ENCODE results near the gene FES.

GRCh38 chr15:90837094-90837493 is 47.2 kb upstream of the FES start:
- TF ChIP-seq CTCF (CRISPR knock-in tag; IDR thresholded peaks at IDR 0.05) (no peak), HNF4A (CRISPR knock-in tag; IDR thresholded peaks at IDR 0.05) (no peak), EP300 (IDR thresholded peaks at IDR 0.05; ENCODE audit: low read depth in 2 of 2, low read length in 2 of 2) (no peak), EP300 (CRISPR knock-in tag; IDR thresholded peaks at IDR 0.05; ENCODE audit: borderline replicate concordance) (no peak), MAFK (conservative IDR thresholded peaks at IDR 0.05 in 1 of 2, IDR thresholded peaks at IDR 0.05 in 1 of 2; ENCODE audit: low read length in 2 of 2) (no peak), CBX1 (IDR thresholded peaks at IDR 0.05; ENCODE audit: low read depth) (no peak), ZKSCAN1 (IDR thresholded peaks at IDR 0.05; ENCODE audit: low read length) (no peak), TAF1 (CRISPR knock-in tag; IDR thresholded peaks at IDR 0.05) (no peak)

All from HepG2 (cell line).